Measurements from ENCODE around the gene CD5L.

- TF ChIP-seq CTCF (IDR thresholded peaks at IDR 0.05) (no peak), POLR2A (IDR thresholded peaks at IDR 0.05) (no peak)
Observed at GRCh38 chr1:157842939-157843338, 1.3 kb upstream of the CD5L start.
